HUDEP-2 (cell line): ENCODE data around the gene KRTAP10-4.
A peak's percentile ranks its signal among the peaks of the same experiment; 100 is the strongest.
"Not testable (repeated sequence)": the region's sequence is repeated elsewhere in the genome, so short reads cannot be mapped to it uniquely, and the experiment has no call there.

Source experiments
- DNase-seq, 76 experiments: peaks; one replicate each; lab custom pipeline; 2025; ENCODE audit not compliant: unreplicated experiment in 76 of 76; lab: John Stamatoyannopoulos, UW

Gene KRTAP10-4

DNA sequence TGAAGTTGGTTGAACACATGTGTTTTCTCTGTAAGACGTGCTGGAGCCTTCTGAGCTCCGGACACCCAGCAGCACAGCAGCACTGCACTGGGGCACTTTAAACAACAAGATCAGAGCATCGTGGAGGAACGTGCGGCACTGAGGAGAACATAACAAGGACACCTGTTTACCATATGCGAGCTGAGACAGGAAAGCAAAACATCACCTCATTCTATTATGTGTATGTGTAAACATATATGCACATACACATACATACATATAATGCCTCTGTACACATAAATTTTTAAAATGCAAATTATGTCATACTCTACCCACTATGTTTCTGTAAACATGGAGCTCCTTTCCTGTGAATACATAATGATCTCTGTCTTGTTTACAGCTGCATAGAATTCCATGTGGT is 22.0 kb downstream of the KRTAP10-4 start:
- no peak for DNase-seq

DNA sequence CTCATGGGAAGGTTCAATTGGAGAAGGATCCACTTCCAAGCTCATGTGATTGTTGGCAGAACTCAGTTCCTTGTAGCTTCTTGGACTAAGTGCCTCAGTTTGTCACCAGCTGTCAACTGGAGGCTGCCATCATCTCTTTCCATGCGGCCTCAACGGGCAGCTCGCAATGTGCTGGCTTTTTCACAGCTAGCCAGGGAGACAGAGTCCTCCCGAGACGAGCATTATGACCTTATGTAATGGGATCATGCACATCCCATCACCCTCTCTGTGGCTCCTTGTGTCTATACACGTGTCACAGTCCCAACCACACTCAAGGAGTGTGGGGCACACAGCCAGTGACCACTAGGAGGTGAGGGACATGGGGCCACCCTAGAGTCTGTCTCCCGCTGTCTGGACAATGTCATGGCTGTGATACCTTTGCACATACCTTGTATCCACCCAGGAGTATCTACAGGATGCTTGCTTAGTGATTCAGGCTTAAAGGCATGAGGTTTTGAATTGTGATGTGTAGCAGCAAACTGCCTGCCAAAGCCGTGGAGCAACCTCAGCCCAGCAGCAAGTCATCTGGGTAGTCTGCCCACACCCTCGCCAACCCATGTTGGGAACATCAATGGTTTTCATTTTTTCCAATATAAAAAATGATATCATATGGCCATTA is 22.7 kb downstream of the KRTAP10-4 start:
- DNase-seq: no peak

- no peak for DNase-seq
Measured at GRCh38 chr21:44598061-44598460, 24.5 kb downstream of the KRTAP10-4 start.

GRCh38 chr21:44599264-44600029 is 25.9 kb downstream of the KRTAP10-4 start:
- no peak for DNase-seq

GRCh38 chr21:44600118-44600978 is 26.8 kb downstream of the KRTAP10-4 start, which contains the start of gene KRTAP10-7:
TSS of gene KRTAP10-7 (plus strand) at chr21:44600597. CDS start at chr21:44600622, 25 bp downstream.
- not testable (repeated sequence) for DNase-seq

GRCh38 chr21:44601091-44601490 is 27.6 kb downstream of the KRTAP10-4 start:
- peak in 8 of 76 experiments; percentile 10 to 42 (median 21) for DNase-seq

- DNase-seq: no peak
Measured at GRCh38 chr21:44601596-44602462, 28.3 kb downstream of the KRTAP10-4 start.

DNA sequence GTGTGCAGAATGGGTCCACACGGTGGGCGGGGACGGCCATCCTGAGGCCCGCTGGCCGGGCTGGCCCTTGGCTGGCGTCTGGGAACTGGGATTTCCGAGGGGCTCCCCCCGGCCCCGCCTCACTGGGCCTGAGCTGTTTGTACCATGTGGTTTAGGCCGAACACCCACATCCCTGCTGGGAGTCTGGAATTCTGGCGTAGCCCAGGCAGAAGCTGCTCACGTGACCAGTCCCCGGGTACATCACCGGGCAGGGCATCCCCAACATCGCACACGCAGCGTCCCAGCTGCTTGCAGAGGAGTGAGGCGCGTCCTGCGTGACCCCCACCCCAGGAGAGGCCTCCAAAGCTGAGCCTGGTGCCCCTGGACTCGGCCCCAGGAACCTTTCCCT is 28.9 kb downstream of the KRTAP10-4 start:
- no peak for DNase-seq

GRCh38 chr21:44603109-44603875 is 29.8 kb downstream of the KRTAP10-4 start:
- DNase-seq: no peak

GRCh38 chr21:44603911-44604310 is 30.4 kb downstream of the KRTAP10-4 start:
- DNase-seq: no peak

- DNase-seq: no peak
Measured at GRCh38 chr21:44606495-44606894, 33.0 kb downstream of the KRTAP10-4 start.

DNA sequence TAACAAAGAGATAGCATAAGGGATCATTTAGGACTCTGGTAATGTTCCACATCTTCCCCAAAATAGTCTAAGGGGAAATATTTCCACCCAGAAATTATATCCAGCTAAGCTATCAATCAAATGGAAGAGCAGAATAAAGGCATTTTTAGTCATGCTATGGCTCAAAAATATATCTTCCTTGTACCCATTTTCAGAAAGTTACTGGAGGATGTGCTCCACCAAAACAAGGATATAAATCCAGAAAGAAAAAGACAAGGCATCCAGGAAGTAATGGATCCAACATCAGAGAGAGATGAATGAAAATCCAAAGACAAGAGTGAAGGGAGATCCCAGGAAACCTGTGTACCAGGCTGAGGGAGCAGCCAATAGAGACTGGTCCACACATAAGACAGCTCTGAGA is 35.7 kb downstream of the KRTAP10-4 start:
- DNase-seq: no peak

DNA sequence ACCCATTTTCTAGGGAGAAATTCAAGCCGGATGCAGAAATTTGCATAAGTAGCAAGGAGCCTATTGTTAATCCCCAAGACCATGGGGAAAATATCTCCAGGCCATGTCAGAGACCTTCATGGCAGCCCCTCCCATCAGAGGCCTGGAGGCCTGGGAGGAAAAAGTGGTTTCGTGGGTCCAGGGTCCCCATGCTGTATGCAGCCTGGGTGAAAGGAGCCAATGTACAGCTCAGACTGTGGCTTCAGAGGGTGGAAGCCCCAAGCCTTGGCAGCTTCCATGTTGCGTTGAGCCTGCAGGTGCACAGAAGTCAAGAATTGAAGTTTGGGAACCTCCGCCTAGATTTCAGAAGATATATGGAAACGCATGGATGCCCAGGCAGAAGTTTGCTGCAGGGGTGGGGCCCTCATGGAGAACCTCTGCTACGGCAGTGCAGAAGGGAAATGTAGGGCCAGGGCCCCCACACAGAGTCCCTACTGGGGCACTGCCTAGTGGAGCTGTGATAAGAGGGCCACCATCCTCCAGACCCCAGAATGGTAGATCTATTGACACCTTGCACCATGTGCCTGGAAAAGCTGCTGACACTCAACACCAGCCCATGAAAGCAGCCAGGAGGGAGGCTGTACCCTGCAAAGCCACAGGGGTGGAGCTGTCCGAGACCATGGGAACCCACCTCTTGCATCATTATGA is 36.8 kb downstream of the KRTAP10-4 start:
- DNase-seq: not testable (repeated sequence)

DNA sequence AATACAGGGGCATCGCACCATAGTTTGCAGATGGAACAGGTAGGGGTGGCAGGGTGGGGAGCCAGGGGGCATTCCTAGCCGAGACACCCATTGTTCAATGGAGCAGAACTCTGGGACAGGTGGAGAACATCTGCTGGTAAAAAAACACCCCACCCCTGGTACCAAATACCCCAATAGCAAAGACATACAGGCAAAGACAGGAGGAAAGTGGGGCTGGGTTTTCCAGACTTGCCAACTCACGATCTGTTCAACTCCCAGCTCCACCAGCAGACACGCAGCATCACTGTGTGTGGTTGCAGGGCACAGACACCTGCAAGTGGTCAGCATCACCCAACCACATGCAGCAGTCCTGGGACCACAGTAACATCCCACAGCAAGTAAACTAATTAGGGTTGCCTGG is 38.0 kb downstream of the KRTAP10-4 start:
- no peak for DNase-seq

DNA sequence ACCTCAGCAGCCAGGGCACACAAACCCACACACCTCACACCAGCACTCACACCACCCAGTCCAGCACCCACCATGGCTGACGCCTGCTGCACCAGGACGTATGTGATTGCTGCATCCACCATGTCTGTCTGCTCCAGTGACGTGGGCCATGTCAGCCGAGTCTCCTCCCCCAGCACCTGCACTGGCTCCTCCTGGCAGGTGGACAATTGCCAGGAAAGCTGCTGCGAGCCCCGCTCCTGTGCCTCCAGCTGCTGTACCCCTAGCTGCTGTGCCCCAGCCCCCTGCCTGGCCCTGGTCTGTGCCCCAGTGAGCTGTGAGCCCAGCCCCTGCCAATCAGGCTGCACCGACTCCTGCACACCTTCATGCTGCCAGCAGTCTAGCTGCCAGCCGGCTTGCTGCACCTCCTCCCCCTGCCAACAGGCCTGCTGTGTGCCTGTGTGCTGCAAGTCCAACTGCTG is 38.5 kb downstream of the KRTAP10-4 start, which contains the start of gene KRTAP10-8:
Gene KRTAP10-8, plus strand, starts transcription at position 51 of the 458 bp plus-strand sequence. Its CDS starts 22 bp downstream, at position 73.
- DNase-seq: no peak

- no peak for DNase-seq
Measured at GRCh38 chr21:44612669-44613229, 39.2 kb downstream of the KRTAP10-4 start.

DNA sequence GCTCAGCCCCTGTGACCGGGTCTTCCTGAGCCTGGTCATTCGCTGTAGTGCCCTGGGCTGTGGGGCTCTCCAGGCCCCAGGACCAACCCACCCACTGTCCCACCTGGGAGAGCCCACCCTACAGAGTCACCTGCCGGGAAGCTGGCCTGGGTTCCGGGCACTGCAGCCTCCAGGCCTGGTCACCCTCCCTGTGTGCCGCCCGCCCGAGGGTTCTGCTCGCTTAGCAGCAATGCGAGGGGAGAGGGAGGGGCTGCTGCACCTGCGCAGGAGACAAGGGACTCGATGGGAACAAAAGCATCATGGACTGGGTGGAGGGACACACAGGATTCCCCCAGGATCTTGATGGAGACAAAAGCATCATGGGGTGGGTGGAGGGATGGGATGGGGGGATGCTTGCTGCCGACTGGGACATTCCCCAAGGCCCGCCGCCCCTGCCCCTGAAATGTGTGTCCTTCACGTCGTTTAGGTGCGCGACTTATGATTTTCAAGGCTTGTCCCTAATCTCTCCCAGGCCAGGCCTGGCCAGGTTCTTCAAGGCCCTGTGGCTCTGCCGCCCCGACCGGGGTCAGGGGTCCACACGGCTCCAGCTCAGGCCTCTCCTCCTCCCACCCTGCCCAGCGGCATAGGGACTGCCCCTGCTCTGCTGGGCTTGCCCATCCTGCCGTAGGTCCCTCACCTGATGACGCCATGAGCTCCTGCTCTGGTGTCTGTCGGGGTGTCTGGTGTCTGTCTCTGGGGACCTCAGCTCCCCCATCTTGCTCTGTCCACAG is 40.0 kb downstream of the KRTAP10-4 start:
- no peak for DNase-seq
